Measurements from ENCODE around the gene TMC1.

- TF ChIP-seq GATA2 (IDR thresholded peaks at IDR 0.05; ENCODE audit: low read depth, low read length) = no peak
- TF ChIP-seq GATA3 (IDR thresholded peaks at IDR 0.05; ENCODE audit: low read depth, low read length) = no peak
Measured at GRCh38 chr9:72656021-72656420, 134.6 kb downstream of the TMC1 start.

Measured in SH-SY5Y (cell line).